ENCODE measurements around the gene SCAMP3.
"Not testable (repeated sequence)": the region's sequence is repeated elsewhere in the genome, so short reads cannot be mapped to it uniquely, and the experiment has no call there.

SCAMP3 gene

DNA sequence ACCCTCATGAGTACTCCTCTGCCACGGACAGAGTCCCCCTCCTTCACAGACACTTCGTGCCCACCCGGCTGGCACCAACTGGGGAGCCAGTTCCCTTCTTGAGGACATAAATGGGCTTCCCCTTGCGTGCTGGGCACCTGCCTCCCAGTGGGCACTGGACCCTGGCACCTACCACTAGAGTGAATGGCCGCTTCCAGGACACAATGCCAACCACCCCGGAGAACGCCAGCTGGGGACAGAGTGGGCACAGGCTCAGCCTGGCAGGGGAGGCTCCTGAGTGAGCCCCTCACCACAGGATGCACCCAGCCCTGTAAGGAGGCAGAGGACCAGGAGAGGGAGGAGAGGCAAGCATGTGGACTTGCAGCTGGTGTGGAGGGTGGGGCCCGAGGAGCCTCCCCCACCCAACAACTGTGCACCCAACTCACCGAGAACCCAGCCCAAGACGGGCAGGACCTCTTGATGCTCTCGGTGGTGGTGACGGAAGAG is 7.9 kb downstream of the SCAMP3 start:
- no peak for DNase-seq

DNA sequence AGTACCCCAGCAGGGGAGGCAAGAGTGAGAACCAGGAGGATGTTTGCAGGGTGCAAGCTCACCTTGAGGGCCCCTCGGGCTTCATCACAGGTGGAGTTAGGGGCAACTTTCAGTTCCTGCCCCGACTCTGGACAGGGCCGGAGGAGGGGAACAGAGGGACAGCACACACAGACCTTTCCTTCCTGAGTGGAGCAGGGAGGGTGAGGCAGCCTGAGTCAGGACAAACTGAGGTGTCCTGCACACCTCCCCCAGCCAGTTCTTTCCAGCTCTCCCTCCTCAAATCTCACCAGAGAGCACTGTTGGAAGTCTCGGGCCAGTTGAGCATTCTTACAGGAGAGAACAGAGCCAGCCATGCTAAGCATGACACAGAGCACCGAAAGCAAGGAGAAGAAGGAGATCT is 8.4 kb downstream of the SCAMP3 start:
- DNase-seq, result no peak

DNA sequence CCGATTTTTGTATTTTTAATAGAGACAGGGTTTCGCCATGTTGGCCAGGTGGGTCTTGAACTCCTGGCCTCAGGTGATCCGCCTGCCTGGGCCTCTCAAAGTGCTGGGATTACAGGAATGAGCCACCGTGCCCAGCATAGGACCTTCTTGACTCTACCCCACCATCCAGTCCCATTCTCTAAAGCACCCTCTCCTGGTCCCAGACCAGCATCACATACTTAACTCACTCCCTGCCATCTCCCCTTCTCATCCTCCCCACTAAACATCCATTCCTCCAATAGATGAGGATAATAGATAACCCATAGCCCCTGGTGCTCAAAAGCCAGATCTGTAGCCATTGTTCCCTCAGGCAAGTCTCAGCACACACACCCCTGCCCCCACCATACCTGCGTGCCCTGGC is 9.0 kb downstream of the SCAMP3 start:
- DNase-seq, result no peak

DNA sequence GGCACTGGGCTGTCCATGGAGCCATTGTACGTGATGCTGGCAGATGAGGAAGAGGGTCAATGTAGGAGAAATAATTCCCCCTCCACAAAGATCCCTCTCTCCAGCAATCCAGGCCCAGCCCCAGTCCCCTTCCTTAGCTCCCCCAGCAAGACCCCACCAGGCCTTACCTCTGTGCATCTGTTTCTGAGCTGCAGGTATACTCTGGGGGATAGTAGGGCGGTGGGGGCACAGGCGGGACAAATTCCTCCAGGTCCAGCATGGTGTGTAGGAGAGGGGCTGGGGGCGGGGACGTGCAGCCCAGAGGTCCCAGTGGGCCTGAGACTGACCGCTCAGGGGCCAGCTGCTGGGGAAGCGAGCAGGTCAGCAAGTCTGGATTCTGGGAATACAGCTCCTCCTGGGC is 10.6 kb downstream of the SCAMP3 start:
- no peak for DNase-seq

DNA sequence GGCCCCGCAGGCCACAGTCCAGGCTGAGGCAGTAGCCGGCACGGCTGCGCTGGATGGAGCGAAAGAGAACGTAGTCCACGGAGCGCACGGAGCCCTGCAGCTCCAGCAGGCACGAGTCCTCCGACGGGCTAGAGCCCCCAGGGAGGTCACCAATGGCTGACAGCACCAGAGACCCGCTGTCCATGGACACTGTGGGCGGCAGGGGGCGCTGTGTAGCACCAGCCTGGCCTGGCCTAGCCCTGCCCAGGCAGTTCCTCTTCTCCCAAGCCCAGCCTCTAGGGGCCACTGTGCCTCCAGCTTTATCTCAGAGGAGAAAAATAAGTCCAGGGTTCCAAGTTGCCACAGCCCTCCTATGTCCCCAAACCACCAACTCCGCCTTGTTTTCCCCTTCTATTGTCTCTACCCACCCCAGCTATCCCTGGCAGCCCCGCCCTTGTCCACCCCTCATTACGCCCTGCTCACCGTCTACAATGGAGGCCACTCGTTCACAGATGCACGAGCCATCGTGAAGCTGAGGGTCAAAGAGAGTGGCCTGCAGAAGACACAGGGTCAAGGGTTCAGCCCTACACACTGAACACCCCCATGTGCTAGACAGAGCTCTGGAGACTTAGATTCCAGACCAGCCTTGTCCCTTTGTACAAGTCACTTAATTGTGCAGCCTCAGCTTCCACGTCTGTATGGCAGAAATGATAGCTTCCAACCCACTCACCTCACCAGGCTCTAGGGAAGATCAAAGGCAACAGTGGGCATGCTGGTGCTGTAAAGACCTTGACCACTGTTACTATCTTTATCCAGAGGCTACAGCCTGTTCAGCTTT is 11.3 kb downstream of the SCAMP3 start:
- DNase-seq, result peak; percentile 98

DNA sequence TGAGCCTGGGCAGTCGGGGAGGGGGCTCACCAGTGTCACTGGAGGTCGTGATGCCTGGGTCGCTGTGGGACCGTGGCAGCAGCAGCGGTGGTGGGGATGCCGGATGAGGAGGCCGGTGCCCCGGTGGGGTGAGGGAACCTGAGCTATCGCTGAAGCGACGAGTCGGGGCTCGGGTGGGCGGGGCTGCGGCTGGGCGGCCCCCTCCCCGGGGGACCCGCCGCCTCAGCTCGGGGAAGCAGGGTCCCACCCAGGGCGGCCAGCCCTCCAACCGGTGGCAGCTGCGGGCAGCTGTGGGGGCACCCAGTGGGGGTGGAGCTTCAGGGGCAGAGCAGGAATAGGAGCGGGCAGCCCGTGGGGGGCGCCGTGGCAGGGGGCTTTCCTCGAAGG is 11.9 kb downstream of the SCAMP3 start:
- no peak for DNase-seq

DNA sequence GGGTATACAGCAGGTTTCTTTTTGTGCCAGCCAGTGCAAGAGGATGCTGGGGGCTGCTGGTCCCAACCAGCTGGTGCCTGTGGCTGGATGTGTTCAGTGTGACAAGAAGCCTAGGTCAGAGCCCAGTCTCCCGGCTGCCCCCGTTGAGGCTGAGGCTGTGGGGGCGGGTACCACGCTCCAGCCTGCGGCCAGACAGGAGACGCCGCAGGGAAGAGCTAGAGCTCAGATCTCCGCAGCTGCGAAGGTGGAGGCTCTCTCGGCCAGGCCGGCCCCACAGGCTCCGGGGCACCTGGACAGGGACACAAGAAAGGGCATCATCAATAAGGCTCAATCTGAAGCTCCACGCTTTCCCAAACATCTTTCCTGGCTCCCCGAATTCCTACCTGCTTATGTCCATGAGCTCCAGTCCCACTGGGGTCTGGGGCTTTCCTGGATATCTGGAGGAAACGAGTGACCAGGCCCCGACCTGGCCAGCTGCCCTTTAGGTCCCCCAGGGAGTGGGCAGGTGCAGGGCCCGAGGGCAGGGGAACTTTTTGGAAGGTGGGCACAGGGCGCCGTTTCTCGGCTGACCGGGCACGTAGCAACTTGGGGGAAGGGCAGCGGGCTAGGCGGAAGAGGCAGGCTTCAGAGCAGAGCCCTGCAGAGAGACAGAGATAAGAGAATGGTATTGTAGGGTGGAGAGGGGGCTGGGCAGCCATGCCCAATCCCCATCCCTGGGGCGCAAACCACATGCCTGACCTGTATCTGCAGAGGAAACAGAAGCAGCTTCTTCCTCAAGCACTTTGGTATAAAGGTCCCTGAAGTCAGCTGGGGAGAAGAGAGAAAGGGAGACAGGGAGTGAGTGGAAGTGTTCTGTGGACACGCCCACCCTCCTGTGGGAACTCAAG is 14.2 kb downstream of the SCAMP3 start:
- no peak for DNase-seq

DNA sequence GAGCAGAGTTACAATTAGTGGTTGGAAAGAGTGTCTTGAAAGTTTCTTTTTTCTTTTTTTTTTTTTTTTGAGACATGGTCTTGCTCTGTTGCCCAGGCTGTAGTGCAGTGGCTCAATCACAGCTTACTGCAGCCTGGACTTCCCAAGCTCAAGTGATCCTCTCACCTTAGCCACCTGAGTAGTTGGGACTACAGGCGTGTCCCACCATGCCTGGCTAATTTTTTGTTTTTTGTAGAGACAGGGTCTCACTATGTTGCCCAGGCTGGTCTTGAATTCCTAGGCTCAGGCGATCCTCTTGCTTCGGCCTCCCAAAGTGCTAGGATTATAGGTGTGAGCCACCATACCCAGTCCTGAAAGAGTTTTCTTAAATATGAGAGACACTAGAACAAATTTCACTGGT is 15.4 kb downstream of the SCAMP3 start:
- DNase-seq, result not testable (repeated sequence)

DNA sequence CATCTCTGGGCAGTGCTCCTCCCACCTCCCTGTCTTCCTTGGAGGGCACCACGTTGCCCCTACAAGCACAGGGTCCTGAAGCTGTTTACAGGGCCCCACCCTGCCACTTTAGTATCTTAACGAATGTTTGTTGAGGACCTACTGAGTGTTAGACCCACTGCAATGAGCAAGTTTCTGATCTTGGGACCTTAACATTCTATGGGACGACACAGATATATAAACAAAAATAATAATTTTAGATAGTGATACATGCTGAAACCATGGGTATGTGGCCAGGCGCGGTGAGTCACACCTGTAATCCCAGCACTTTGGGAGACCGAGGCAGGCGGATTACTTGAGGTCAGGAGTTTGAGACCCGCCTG is 17.0 kb downstream of the SCAMP3 start:
- DNase-seq, result no peak

DNA sequence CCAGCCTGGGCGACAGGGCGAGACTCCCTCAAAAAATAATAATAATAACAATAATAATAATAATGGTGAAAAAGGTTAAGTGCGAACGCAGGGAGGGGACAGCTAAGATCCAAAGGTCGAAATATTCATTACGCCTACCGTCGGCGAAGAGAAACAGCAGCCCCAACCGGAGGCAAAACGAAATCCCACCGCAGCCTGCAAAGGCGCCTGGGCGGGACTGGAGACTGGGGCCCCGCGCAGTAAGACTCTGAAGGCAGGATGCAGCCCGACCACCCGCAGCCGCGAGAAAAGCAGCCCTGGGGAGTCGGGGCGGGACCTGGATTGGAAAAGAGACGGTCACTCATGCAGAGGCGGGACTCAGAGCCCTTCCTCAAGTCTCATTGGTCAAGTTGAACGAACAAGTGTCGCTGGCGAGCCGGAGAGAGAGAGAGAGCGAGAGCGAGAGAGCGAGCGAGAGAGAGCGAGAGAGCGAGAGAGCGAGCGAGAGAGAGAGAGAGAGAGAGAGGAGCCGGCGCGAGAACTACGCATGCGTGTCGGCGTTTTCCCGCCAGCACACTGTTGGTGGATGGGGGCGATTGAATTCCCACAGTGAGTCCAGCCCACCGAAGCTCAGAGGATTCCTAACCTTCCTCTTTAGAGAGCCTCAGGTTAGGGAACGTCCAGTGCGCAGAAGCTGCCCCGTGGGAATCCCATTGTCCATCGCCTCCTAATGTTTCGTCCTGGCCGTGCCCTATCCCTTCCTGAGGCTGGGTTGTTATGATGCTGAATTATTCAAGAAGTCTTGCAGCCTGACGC is 17.6 kb downstream of the SCAMP3 start:
- DNase-seq, result peak; percentile 95

DNA sequence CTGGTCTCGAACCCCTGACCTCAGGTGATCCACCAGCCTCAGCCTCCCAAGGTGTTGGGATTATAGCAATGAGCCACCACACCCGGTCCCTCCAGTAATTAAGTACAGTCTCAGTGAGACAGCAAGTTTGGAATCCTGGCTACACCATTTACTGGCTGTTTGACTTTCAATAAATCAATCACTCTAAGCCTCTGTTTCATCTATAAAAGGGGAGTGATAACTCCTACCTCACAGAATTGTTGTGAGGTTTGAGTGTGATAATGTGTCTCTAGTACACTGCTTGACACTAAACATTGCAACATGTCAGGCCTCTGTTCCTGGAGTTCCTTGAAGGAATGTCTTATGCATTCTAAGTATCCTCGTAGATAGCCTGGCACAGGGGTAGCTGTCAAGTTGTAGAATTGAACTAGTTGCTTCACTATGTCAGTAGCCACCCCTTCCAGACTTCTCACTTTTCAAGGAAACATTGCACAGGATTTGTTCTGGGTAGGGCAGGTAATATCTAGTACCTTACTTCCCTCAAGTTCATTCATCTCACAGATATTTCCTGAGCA is 19.3 kb downstream of the SCAMP3 start:
- no peak for DNase-seq

DNA sequence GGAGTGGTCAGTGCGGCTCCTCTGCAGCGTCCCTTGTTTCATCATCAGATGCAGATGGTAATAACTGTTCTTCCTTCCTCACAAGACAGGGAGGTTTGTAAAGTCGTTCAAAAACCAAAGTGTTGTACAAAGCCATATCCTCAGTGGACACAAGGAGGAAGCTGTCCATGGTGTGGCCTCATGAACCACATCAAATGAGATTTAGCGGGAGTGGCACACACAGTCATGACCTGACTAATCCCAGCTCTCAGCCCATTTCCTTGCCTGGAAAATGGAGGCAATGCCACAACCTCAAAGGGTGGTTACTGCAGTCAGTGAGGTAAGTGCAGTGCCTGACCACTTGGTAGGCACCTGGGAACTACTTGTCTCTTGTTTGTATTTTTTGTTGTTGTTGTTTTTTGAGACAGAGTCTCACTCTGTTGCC is 20.3 kb downstream of the SCAMP3 start:
- DNase-seq, result no peak

DNA sequence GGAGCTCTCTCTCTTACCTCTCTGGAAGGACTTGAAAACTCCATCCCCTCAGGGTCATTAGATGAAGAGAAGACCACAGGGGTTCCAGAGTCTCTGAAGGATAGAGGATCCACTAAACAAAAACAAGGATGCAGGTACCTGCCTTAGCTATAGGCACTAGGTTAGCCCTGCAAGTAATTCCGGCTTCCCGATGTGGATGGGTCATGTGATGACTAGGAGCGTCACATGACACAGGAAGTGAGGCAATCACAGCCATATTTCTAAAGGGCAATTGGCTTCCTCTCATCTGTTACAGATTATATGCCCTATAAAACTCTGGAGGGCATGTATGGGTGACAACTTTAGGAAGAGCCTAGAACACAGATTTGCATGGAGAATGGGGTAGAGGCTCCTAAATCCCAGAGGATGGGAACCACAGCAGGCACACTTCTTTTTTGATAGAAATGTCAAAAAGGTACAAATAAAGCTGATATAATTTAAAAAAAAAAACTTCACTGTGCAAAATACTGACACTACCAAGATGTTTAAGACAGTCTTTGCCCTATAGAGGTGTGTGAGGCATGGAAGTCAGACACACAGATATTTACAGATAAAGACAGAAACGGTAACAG is 21.0 kb downstream of the SCAMP3 start:
- peak; percentile 75 for DNase-seq

DNA sequence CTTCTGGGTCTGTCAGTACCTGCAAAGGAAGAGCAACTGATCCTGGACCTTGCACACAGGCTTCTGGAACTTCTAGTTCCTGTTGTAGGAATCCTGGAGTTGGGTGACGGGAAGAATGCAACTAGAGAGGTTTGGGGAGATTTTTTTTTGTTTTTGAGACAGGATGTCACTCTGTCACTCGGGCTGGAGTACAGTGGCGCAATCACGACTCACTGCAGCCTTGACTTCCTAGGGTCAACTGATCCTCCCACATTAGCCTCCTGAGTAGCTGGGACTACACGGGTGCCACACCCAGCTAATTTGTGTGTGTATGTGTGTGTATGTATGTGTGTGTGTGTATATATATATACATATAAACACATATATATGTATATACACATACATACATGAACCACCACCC is 25.7 kb downstream of the SCAMP3 start:
- DNase-seq, result no peak

DNA sequence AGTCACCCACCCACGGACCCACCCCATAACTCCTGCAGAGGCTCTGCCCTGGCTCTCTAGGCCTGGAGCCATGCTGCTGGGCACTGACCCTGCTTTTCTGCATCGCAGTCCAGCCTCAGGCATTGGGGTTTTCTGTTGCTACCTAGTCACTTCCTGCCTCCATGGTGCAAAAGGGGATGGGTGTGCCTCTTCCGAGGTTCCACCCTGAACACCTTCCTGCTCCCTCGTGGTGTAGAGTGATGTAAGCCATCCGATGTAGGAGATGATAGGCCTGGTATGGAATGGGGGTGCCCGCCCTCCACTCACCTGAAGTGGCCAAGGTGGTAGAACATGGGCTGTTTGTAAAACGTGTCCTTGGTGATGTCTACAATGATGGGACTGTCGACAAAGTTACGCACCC is 26.8 kb downstream of the SCAMP3 start:
- not testable (repeated sequence) for DNase-seq

DNA sequence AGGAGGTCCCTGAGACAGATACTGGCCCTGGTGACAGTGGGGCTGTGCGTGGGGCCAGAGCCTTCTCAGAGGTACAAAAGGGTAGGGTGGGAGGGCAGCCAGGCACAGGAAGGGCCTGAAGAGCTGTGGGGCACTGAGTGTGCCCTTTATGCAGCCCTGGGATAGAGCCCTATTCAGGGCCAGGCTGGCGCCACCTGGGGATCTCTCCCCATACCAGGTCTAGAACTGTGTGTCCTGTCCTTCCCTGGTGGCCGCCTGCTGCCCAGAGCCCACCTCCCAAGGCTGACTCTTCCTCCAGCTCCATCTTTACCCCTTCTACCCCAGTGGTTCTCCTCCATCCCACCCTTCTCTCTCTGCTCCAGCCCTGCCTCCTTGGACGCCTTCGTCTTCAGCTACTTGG is 28.7 kb downstream of the SCAMP3 start:
- DNase-seq, result not testable (repeated sequence)

DNA sequence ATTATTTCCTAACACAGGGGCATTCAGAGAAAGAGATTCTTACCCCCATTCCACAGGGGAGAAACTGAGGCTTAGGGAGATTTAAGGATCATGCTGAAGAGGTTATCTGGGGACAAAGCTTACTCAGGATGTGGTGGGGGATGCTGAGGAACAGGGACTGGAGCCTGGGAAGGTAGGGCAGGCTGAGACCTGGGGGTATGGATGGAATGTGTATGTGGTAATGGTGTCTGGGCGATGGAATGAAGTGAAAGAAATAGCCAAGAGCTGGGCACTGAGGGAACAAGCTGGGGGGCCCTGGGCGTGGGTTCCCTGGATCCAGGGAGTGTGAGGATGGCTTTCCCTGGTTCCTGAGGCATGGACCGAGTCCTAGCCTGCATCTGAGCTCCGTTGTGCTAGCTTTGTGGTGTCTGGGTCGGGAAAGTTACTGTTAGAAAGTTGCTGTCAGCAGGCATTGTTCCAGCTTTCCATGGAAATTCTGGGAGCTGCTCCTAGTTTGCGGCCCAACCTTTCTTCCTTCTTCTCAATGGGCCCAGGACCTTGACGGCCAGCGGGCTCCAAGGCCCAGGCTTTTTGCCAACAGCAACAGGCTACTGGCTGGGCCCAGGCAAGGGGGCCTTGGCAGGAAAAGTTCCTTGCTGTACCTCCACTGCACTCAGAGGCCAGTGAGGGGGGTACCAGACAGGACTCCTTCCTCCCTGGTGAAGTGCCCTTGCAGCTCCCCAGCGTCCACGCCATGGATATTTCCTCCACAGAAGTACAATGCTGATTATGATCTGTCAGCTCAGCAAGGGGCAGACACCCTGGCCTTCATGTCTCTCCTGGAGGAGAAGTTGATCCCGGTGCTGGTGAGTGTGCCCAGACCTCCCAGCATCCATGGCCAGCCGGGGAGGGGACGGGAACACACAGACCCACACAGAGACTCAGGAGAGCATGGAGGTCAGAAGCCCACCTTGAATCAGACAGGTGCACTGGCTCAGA is 29.9 kb downstream of the SCAMP3 start:
- DNase-seq, result not testable (repeated sequence)

DNA sequence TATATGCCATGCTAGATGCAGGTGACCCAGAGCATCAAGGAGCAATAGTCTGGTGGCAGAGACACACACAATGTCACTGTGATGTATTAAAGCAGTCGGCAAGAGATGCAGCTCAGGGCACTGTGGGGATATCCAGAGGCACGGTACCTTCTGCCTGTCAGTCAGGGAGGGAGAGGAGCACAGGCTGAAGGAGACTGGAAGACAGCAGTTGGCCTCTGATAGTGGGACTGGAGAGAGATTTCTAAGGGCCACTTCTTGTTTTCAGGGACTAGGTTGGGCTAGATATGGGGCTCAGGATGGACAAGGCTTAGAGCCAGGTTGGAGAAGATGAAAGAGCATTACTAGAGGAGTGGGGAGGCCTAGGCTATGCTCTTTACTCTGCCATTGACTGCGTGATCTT is 30.9 kb downstream of the SCAMP3 start:
- not testable (repeated sequence) for DNase-seq

DNA sequence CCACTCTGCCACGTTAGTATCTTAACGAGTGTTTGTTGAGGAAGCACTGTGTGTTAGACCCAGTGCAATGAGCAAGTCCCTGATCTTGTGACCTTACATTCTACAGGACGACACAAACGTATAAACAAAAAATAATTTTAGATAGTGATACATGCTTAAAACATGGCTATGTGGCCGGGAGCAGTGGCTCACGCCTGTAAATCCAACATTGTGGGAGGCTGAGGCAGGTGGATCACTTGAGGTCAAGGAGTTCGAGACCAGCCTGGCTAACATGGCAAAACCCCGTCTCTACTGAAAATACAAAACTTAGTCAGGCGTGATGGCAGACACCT is 34.1 kb downstream of the SCAMP3 start:
- DNase-seq, result no peak

DNA sequence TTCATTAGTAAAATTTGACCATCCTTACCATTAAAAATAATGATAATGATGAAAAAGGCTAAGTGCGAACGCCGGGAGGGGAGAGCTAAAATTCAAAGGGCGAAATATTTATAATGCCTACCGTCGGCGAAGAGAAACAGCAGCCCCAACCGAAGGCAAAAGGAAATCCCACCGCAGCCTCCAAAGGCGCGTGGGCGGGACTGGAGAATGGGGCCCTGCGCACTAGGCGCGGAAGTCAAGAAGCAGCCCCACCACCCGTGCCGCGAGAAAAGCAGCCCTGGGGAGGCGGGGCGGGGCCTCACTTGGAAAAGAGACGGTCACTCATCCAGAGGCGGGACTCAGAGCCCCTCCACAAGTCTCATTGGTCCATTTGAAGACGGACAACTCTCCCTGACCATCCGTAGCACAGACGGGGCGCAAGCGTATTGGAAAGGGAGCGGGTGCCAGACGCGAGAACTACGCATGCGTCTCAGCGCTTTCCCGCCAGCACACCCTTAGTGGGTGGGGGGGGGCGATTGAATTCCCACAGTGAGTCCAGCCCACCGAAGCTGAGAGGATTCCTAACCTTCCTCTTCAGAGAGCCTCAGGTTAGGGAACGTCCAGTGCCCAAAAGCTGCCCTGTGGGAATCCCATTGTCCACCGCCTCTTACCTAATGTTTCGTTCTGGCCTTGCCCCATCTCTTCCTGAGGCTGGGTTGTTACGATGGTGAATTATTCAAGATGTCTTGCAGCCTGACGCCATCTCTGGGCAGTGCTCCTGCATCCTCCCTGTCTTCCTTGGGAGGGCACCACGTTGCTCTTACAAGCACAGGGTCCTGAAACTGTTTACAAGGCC is 34.7 kb downstream of the SCAMP3 start:
- peak; percentile 98 for DNase-seq

Measured in CD4-positive, alpha-beta T cell treated with Interleukin-17A for 4 hours (primary cell).